Measurements from ENCODE around the gene CLSTN1. TPM values are rescaled to one million over a fixed set of nuclear protein-coding genes. Genes with fewer than 3 reads are reported as not detected.
A peak's percentile ranks its signal among the peaks of the same experiment; 100 is the strongest.
"Not testable (repeated sequence)": the region's sequence is repeated elsewhere in the genome, so short reads cannot be mapped to it uniquely, and the experiment has no call there.

The CLSTN1 gene
- total RNA-seq, 1 experiment from 2014 or later: 38.5 TPM

DNA sequence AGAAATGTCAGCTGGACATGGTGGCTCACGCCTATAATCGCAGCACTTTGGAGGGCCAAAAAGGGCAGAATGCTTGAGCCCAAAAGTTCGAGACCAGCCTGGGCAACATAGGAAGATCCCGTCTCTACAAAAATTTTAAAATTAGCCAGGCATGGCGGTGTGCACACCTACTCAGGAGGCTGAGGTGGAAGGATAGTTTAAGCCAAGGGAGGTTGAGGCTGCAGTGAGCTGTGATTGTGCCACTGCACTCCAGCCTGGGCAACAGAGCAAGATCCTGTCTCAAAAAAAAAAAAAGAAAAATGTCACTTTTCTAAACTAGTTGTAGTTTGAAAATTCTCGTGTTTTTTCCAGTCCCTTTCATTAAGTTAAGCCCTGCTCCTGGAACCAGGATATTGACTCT, 9.1 kb downstream of the CLSTN1 start:
- DNase-seq (ENCODE audit: low read depth, low spot score): no peak
- in situ Hi-C loops (cut with HindIII; ENCODE audit: low pct_unique_long_range_greater_than_20kb, low sequenced_read_pairs): no loop called here

- DNase-seq (ENCODE audit: low read depth, low spot score): no peak
- in situ Hi-C loops (cut with HindIII; ENCODE audit: low pct_unique_long_range_greater_than_20kb, low sequenced_read_pairs): no loop called here
Measured at GRCh38 chr1:9811239-9811966, 12.4 kb downstream of the CLSTN1 start.

DNA sequence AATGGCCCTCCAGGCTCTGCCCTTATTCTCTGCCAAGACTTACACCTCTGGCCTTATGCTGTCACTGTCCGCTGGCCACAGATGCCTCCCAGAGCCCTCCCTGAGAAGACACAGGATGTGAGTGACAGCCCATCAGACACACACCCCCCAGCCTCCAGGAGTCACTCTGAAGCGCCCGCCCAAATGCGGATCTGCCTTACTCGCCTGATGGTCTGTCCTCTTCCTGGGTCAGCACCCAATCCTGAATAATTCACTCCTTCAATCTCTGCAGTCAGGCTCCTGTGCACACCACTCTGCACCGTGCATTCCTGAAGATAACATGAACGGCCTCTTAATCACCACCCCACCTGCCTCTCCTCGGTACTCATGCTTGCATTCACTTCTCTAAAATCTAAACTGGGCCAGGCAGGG, 14.7 kb downstream of the CLSTN1 start:
- DNase-seq (ENCODE audit: low read depth, low spot score): no peak
- in situ Hi-C loops (cut with HindIII; ENCODE audit: low pct_unique_long_range_greater_than_20kb, low sequenced_read_pairs): no loop called here

- in situ Hi-C loops (cut with HindIII; ENCODE audit: low pct_unique_long_range_greater_than_20kb, low sequenced_read_pairs): no loop called here
- DNase-seq (ENCODE audit: low read depth, low spot score): no peak
Measured at GRCh38 chr1:9808459-9808858, 15.3 kb downstream of the CLSTN1 start.

- DNase-seq (ENCODE audit: low read depth, low spot score): no peak
- in situ Hi-C loops (cut with HindIII; ENCODE audit: low pct_unique_long_range_greater_than_20kb, low sequenced_read_pairs): no loop called here
Measured at GRCh38 chr1:9807541-9807940, 16.2 kb downstream of the CLSTN1 start.

- in situ Hi-C loops (cut with HindIII; ENCODE audit: low pct_unique_long_range_greater_than_20kb, low sequenced_read_pairs); DNase-seq (ENCODE audit: low read depth, low spot score): not testable (repeated sequence)
Measured at GRCh38 chr1:9805972-9806371, 17.8 kb downstream of the CLSTN1 start.

DNA sequence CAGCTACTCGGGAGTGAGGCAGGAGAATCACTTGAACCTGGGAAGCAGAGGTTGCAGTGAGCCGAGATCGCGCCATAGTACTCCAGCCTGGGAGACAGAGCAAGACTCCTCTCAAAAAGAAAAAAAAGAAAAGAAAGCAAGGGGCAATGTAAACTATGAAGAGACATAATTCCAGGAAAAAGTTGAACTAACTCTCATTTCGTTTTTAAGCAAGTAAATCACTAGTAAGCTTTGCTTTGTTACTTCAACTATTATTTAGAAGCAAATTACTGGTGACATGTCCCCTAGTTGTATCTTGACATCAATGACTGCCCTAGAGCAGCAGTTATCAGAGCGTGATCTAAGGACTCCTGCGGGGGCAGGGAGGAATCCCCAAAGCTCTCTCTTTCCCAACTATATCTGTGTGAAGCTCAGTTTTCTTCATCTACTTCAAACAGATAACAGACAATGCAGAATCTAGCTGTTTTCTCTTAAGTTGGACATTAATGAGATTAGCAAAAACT, 18.7 kb downstream of the CLSTN1 start:
- in situ Hi-C loops (cut with HindIII; ENCODE audit: low pct_unique_long_range_greater_than_20kb, low sequenced_read_pairs): no loop called here
- no peak for DNase-seq (ENCODE audit: low read depth, low spot score)

- in situ Hi-C loops (cut with HindIII; ENCODE audit: low pct_unique_long_range_greater_than_20kb, low sequenced_read_pairs): not testable (repeated sequence)
Measured at GRCh38 chr1:9803003-9803918, 20.5 kb downstream of the CLSTN1 start.

GRCh38 chr1:9801909-9802308, 21.9 kb downstream of the CLSTN1 start:
- in situ Hi-C loops (cut with HindIII; ENCODE audit: low pct_unique_long_range_greater_than_20kb, low sequenced_read_pairs): no loop called here
- DNase-seq (ENCODE audit: low read depth, low spot score): no peak

More at GRCh38 chr1:9803003-9803918, 20.5 kb downstream of the CLSTN1 start:
- DNase-seq (ENCODE audit: low read depth, low spot score): not testable (repeated sequence)

GRCh38 chr1:9798236-9799130, 25.3 kb downstream of the CLSTN1 start:
- DNase-seq (ENCODE audit: low read depth, low spot score): peak; percentile 46
- in situ Hi-C loops (cut with HindIII; ENCODE audit: low pct_unique_long_range_greater_than_20kb, low sequenced_read_pairs): no loop called here

- in situ Hi-C loops (cut with HindIII; ENCODE audit: low pct_unique_long_range_greater_than_20kb, low sequenced_read_pairs): no loop called here
- DNase-seq (ENCODE audit: low read depth, low spot score): no peak
Measured at GRCh38 chr1:9797049-9797448, 26.7 kb downstream of the CLSTN1 start.

DNA sequence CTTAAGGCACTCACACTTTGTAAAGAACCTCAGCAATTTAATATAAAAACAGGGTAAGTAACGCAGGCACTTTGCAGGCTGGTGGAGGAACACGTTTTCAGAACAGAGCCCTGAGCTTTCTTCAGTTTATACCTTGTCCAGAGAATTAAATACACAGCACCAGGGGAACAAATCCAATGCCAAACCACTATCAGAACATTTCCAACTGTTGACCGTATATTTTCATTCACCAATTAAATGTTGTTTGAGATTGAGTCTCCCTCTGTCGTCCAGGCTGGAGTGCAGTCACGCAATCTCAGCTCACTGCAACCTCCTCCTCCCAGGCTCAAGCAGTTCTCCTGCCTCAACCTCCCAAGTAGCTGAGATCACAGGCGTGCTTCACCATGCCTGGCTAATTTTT, 29.7 kb downstream of the CLSTN1 start:
- in situ Hi-C loops (cut with HindIII; ENCODE audit: low pct_unique_long_range_greater_than_20kb, low sequenced_read_pairs): no loop called here
- no peak for DNase-seq (ENCODE audit: low read depth, low spot score)

GRCh38 chr1:9793291-9793690, 30.5 kb downstream of the CLSTN1 start:
- in situ Hi-C loops (cut with HindIII; ENCODE audit: low pct_unique_long_range_greater_than_20kb, low sequenced_read_pairs): no loop called here
- DNase-seq (ENCODE audit: low read depth, low spot score): no peak

DNA sequence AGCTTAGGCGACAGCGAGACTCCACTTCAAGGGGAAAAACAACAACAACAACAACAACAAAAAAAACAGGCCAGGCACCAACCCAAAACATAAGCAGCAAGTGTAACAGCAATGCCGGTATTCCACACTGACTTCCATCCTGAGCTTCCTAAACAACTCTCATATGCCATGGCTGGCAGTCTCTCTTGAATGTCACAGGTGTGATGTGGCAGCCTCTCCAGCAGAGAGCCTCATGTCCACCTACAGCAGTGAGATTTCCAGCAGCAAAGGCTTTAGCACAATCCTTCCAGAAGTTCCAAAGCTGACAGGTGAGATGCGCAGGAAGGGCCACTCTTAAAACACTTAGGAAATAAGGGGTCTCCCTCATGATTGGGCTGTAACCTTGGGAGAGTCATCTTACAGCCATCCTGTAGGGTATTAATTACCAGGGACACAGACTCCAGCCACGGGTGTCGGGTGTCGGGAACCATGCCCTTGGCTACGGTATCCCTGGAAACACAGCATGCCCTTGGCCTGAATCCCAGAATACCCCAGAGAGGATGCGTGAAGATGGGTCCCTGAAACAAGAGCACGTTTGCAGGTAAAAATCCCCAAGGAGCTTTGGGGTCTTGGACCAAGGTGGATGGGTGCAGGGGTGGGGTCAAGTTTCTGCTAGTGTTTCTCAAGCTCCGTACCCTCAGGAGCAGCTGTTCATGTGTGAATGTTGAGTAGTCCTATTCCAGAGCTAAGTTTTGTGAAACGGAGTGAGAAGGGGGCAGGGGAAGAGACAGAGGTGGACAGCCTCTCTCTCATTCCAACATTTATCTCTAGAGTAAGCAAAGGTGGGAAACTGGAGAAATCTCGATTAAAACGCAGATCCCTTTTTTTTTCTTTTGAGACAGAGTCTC, 31.4 kb downstream of the CLSTN1 start:
- DNase-seq (ENCODE audit: low read depth, low spot score): no peak
- in situ Hi-C loops (cut with HindIII; ENCODE audit: low pct_unique_long_range_greater_than_20kb, low sequenced_read_pairs): no loop called here

GRCh38 chr1:9789700-9790099, 34.1 kb downstream of the CLSTN1 start:
- in situ Hi-C loops (cut with HindIII; ENCODE audit: low pct_unique_long_range_greater_than_20kb, low sequenced_read_pairs); DNase-seq (ENCODE audit: low read depth, low spot score): not testable (repeated sequence)

GRCh38 chr1:9787702-9788101, 36.1 kb downstream of the CLSTN1 start:
- in situ Hi-C loops (cut with HindIII; ENCODE audit: low pct_unique_long_range_greater_than_20kb, low sequenced_read_pairs): no loop called here

DNA sequence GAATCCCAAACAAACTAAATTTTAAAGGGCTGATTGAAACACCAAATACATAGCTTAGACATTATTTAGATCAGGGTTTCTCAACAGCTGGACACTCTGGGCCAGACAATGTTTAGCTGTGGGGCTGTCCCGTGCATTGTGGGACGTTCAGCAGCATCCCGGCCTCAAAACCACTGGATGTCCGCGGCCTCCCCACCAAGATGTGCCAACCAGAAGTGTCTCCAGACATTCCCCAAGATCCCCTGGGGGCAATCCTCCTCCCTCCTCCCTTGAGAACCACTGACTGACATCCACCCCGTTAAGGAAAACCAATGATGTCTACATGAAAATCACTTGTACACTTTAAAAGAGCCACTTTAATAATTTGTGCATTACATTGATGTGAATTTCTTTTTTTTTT, 38.4 kb downstream of the CLSTN1 start:
- no peak for DNase-seq (ENCODE audit: low read depth, low spot score)
- in situ Hi-C loops (cut with HindIII; ENCODE audit: low pct_unique_long_range_greater_than_20kb, low sequenced_read_pairs): no loop called here

More at GRCh38 chr1:9787702-9788101, 36.1 kb downstream of the CLSTN1 start:
- no peak for DNase-seq (ENCODE audit: low read depth, low spot score)

All from SK-MEL-5 (cell line).